ENCODE data around the gene PWWP2A.
A peak's percentile ranks its signal among the peaks of the same experiment; 100 is the strongest.
"Not testable (repeated sequence)": the region's sequence is repeated elsewhere in the genome, so short reads cannot be mapped to it uniquely, and the experiment has no call there.

The PWWP2A gene

DNA sequence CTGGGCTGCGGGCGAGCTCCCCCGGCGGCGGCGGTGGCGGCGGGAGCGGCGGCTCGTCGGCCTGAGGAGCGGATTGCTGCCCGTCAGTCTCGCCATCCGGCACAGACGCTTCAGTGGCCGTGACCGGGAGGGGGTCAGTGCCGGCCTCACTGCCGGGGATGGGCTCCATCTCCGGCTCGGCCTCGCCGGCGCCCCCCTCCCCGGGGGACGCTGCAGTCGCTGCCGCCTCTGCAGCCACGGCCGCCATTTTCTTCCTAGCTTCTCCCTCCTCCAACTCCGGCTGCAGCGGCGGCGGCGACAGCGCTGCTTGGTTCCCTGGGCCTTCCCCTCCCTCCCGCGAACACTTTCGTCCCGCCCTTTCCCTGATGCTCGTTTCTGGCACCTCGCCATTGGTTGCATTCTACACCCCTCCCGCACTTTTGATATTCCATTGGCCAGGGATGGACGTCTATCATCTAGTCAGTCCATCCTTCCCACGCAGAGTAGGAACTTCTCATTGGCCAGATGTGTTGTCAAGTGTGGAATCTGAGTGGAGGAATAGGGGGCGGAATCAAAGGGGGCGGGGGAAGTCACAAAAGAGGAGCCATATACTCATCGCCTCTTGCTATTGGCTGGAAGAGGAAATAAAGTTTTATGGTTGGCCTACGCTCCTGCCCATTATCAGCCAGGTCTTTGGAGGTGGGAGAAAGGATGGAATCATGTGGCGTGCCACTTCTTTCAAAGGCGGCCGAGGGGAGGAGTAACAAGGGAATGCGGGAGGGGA lies at the start of gene PWWP2A:
Gene PWWP2A (minus strand): TSS at position 309 of the 763 bp plus-strand sequence. CDS start 62 bp downstream, at position 247.
- peak; percentile 100 for DNase-seq

DNA sequence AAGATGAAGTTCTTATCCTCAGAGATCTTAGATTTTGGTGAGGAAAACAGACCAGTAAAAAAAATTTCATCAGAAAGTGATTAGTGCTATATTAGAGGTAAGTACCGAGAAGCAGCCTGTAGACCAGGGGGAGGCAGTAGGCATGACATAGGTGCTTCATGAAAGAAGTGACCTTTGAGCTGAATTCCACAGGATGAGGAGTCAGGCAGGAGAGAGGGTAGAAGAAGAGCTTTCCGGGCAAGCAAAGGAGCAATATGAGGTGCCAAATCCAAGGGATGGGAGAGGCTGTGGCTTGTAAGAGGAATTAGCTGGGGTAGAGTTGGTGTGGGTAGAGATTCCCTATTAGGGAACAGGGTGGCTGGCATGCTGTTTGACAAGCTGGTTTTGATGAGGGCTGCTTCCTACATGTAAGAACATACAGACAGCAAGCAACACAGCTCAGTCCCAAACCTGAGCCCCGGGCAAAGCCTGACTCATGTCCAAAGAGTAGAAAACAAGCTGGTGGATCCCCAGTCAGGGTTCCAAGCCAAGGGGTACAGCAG lies 48.4 kb upstream of the PWWP2A start:
- no peak for DNase-seq

GRCh38 chr5:160166973-160167623 lies 47.8 kb upstream of the PWWP2A start:
- no peak for DNase-seq

- DNase-seq: no peak
These were observed 47.1 kb upstream of the PWWP2A start for GRCh38 chr5:160166069-160166972.

GRCh38 chr5:160165137-160166068 lies 46.2 kb upstream of the PWWP2A start:
- no peak for DNase-seq

DNA sequence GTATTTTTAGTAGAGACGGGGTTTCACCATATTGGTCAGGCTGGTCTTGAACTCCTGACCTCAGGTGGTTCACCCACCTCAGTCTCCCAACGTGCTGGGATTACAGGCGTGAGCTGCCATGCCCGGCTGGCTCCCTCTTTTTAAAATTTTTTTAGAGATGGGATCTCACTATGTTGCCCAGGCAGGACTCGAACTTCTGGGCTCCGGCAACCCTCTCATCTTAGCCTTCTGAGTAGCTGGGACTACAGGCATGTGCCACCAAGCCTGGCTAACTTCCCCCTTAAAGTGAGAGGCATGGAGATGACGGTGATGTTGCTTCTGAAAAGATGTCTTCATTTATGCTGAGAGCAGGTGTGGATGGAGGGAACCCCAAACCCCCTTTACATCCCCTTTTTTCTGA lies 43.7 kb upstream of the PWWP2A start:
- no peak for DNase-seq

GRCh38 chr5:160161626-160162025 lies 42.4 kb upstream of the PWWP2A start:
- no peak for DNase-seq

- DNase-seq: not testable (repeated sequence)
These were observed 41.6 kb upstream of the PWWP2A start for GRCh38 chr5:160160875-160161274.

GRCh38 chr5:160159991-160160792 lies 40.9 kb upstream of the PWWP2A start:
- no peak for DNase-seq

- DNase-seq: no peak
These were observed 38.8 kb upstream of the PWWP2A start for GRCh38 chr5:160158087-160158486.

DNA sequence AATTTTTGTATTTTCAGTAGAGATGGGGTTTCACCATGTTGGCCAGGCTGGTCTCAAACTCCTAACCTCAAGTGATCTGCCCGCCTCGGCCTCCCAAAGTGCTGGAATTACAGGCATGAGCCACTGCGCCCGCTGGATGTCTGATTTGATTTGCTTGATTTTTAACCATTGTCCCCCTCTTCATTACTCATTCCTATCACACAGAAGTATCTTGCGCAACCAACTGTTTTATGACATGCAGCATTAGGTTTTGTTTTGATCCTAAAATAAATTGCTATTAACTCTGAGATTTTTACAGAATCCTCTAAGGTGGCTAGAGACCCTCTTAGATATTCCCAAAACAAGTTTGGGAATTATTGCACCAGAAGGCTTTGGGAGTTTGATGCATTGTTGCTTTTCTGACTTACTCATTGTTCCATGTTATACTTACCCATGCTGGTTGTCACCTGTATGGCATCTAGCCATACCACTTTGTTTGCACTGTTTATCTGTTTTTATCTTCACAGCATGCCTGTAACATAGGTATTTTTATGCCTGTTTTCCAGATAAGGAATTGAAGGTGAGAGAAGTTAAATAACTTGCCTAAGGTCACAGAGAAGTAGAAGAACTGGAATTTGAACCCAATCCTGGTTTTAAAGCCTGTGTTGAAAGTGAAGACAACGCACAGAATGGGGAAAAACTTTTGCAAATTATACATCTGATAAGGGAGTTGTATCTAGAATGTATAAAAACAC lies 35.9 kb upstream of the PWWP2A start:
- DNase-seq: no peak

DNA sequence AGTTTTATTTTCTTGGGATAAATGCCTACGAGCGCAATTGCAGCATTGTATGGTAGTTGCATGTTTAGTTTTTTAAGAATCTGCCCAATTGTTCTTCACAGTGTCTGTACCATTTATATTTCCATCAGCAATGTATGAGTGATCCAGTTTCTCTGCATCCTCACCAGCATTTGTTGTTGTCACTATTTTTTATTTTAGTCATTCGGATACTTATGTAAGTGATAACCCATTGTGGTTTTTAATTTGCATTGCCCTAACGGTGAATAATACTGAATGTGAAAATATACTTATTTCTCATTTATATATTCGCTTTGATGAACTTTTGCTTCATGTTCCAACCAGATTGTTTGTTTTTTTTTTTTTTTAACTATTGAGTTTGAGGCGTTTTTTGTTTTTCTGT lies 33.7 kb upstream of the PWWP2A start:
- no peak for DNase-seq

GRCh38 chr5:160152287-160152686 lies 33.0 kb upstream of the PWWP2A start:
- no peak for DNase-seq

GRCh38 chr5:160151017-160151416 lies 31.8 kb upstream of the PWWP2A start:
- DNase-seq: no peak

DNA sequence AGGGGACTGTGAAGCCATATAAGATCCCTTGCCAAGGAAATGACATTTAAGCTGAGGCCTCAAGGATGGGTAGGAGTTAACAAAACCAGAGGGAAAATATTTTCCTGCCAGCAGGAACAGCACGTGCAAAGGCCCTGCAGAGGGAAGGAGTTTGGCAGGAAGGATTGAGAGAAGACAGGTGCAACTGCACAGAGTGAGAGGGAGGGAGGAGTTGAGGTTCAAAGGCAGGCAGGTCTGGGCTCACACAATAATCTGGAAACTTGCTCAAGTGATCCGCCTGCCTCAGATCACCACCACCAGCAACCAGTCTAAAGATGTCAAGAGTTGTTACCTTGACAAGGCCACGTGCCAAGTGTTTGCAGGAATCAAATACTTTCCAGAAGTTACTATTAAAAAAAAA lies 31.1 kb upstream of the PWWP2A start:
- DNase-seq: no peak

- not testable (repeated sequence) for DNase-seq
These were observed 25.2 kb upstream of the PWWP2A start for GRCh38 chr5:160144436-160144835.

GRCh38 chr5:160134332-160134731 lies 15.1 kb upstream of the PWWP2A start:
- no peak for DNase-seq

- no peak for DNase-seq
These were observed 14.7 kb upstream of the PWWP2A start for GRCh38 chr5:160133918-160134304.

- no peak for DNase-seq
These were observed 14.0 kb upstream of the PWWP2A start for GRCh38 chr5:160133071-160133917.
